Activated gamma-delta T cell (primary cell): ENCODE results near the gene DHRS2.
"Not testable (repeated sequence)": the region's sequence is repeated elsewhere in the genome, so short reads cannot be mapped to it uniquely, and the experiment has no call there.

ENCODE experiments used
- DNase-seq: peaks from one replicate; lab custom pipeline; 2025; lab: John Stamatoyannopoulos, UW

The DHRS2 gene

DNA sequence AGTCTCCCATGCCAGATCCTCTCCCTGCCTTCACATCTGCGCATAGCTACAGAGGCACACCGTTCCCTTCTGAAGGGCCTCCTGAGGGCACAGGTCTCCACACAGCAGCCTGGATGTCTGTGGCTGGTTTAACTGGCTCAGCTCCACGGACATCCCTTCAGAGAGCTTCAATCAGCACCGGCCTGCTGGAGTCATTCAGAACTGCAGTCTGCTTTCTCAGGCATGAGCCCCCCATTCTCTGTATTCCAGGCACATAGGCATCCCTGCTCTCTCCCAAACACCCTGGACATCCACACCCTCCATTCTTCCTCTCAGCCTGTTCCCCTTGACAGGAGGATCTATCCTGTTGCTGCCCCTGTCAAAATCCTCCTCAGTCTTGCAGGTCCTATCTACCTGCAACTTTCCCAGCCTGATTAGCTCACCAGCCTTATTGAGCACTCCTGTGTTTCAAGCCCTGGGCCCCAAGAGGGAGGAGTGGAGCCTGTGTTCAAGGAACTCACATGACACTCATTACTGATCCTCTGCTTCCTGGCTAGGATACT is 2.9 kb upstream of the DHRS2 start:
- DNase-seq = no peak

DNA sequence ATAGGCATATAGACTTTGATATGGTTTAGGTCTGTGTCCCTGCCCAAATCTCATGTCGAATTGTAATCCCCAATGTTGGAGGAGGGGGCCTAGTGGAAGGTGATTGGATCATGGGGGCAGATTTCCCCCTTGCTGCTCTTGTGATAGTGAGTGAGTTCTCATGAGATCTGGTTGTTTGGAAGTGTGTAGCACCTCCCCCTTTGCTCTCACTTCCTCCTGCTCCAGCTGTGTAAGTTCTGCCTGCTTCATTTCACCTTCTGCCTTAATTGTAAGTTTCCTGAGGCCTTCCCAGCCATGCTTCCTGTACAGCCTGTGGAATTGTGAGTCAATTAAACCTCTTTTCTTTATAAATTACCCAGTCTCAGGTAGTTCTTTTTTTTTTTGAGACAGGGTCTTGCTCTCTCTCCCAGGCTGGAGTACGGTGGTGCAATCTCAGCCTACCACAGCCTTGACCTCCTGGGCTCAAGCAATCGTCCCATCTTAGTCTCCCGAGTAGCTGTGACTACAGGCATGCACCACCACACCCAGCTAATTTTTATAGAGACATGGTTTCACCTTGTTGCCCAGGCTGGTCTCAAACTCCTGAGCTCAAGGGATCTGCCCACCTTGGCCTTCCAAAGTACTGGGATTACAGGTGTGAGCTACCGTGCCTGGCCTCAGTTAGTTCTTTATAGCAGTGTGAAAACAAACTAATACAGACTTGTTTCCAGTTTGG is 1.3 kb upstream of the DHRS2 start:
- not testable (repeated sequence) for DNase-seq

DNA sequence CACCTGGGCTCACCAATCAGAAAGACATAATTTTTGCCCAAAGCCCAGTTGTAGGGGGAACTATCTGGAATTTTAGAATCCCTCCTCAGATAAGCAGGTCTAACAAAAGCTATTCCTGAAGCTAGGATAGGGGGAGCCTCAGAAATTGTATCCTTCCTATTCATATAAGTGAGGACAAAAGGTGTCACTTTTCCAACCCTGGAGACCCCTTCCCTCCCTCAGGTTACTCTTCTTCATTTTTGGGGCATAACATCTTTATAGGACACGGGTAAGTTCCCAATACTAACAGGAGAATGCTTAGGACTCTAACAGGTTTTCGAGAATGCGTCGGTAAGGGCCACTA is 1.1 kb downstream of the DHRS2 start:
- not testable (repeated sequence) for DNase-seq

DNA sequence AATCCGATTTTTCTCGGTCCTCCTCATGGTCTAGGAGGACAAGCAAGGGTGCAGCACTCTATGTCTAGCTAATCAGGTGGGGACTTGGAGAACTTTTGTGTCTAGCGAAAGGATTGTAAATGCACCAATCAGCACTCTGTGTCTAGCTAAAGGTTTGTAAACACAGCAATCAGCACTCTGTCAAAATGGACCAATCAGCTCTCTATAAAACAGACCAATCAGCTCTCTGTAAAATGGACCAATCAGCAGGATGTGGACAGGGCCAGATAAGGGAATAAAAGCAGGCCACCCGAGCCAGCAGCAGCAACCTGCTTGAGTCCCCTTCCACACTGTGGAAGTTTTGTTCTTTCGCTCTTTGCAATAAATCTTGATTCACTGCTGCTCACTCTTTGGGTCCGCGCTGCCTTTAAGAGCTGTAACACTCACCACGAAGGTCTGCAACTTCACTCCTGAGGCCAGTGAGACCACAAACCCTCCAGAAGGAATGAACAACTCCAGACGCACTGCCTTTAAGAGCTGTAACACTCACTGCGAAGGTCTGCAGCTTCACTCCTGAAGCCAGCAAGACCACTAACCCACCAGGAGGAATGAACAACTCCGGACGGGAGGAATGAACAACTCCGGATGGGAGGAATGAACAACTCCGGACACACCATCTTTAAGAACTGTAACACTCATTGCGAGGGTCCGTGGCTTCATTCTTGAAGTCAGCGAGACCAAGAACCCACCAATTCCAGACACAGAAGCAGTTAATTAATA is 1.7 kb downstream of the DHRS2 start:
- not testable (repeated sequence) for DNase-seq

DNA sequence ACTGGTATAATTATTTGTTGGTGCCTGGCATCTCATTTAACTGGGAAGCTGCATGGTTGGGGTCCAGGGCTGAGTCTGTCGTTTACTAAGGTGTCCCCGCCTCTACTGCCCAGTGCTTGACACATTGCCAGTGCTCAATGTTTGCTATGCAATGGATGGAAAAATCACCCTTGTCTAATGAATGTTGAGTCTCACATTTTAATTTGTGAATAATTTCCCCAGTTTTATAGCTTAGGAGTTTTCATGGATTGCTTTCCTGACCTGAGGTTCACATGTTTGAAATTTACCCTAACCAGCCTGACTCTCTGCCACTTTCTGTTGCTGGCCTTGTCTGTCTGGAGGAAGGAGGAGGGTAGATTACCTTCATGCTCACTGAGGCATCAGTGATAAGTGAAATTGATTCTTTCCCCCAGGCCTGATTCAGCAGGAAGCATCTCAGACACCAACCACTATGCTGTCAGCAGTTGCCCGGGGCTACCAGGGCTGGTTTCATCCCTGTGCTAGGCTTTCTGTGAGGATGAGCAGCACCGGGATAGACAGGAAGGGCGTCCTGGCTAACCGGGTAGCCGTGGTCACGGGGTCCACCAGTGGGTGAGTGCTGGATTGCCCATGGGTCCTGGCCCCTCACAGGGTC is 2.4 kb downstream of the DHRS2 start:
- DNase-seq = no peak

DNA sequence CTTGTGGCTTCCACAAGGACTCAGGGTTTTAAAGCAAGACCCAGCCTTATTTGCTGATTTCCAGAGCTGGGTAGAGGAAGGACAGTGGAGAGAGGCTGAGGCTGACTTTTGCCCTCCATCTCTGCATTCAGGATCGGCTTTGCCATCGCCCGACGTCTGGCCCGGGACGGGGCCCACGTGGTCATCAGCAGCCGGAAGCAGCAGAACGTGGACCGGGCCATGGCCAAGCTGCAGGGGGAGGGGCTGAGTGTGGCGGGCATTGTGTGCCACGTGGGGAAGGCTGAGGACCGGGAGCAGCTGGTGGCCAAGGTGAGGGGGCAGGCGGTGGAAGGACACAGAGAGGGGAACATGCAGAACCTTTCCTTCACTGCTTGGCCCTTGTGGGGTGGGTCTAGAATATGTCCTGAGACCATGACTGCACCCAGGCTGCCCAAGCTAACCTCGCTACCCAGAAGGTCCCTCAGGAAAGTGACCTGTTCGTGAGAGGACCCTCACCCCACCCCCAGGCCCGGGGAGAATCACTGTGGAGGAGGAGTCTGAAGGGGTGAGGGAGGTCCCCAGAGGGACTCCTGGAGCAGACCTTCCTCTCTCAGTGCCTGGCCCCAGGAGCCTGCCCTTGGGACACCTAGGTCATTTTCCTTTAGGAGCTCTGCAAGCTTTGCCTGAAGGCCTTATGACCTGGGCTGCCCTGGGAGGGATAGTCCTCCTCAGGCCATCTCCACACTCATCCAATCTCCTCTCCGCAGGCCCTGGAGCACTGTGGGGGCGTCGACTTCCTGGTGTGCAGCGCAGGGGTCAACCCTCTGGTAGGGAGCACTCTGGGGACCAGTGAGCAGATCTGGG is 3.1 kb downstream of the DHRS2 start:
- DNase-seq = no peak

DNA sequence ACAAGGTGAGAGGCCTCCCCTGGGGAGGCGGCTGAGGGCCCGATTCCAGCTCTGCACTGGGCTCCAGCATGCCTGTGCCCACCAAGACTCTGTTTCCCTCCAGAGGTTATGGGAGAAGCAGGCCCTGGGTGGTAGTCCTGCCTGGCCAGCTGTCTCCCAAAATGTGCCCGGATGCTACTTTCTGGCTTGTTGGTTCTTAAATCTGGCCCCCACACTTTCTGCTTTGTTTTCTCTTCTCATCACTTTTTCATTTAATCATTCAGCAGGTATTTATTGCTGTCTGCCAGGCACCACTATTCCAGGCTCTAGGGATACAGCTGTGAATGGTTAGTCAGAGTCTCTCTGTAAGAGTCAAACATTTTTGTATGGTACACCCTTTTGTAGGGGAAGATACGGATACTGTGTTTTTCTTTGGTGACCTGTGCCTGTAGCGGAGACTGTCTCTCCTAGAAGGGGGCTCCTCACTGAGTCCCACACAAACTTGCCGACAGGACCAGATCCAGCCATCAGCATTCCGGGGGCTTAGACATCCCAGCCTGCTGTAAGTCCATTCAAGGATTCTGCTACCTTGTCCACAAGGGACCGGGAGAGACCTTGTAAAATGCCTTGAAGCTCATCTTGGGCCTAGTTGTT is 3.8 kb downstream of the DHRS2 start:
- no peak for DNase-seq

DNA sequence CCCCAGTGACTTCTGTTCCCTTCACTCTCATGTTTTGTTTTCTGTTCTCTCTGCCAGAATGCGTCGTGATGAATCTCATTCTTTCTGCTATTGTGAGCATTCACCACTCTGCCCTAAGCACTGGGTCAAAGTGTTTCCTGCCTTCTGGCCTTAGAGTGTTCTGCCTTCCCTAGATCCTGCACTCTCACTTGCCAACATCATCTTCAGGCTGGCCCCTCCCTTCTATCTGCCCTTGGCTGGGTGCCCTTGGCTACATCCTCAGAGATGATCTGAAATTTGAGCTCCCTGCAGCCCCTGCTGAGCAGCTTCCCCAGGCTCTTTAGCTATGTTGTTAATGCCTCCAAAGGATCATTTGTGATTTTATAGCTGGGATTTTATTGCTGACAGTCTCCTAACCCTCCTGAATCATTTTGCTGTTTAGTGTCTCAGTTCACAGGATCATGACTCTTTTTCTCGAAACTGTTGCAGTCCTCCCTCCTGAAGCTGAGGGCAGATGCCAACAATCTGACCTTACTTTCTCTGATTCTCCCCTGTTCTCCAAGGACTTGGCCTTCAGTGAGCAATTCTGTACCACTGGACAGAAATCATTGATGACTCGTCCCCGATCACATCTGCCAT is 4.5 kb downstream of the DHRS2 start:
- DNase-seq = no peak

DNA sequence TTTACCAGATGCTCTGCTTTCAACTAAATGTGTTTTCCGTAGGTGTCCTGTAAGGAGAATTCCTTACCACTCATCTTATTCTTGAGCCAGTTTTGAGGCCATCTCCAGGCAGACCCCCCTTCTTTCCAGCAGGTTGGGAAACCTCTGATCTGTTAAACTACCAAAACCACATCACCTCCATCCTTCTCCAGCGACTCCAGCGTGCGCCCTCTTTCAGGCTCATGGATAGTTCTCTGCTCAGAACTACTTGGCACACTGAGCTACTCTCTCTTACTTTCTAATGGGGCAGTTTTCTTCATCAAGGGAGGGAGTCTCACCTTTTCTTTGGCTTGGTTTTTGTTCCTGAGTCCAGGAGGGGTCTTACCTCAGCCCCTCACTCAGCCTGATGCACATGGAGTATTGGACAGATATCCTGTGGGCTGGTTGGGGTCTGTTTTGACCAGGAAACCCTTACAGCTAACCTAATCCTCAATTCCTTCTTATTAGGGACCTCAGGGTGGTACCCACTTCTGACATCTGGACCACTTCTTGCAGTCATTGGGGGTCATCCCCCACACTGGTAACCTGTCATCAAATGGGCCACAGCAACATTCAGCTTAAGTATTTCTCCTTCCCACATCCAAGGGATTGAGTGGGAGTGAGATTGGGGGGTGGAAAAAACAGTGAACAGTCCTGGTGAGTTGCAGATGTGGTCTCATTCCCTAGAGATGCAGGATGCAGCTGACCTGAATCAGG is 5.2 kb downstream of the DHRS2 start:
- DNase-seq = no peak

DNA sequence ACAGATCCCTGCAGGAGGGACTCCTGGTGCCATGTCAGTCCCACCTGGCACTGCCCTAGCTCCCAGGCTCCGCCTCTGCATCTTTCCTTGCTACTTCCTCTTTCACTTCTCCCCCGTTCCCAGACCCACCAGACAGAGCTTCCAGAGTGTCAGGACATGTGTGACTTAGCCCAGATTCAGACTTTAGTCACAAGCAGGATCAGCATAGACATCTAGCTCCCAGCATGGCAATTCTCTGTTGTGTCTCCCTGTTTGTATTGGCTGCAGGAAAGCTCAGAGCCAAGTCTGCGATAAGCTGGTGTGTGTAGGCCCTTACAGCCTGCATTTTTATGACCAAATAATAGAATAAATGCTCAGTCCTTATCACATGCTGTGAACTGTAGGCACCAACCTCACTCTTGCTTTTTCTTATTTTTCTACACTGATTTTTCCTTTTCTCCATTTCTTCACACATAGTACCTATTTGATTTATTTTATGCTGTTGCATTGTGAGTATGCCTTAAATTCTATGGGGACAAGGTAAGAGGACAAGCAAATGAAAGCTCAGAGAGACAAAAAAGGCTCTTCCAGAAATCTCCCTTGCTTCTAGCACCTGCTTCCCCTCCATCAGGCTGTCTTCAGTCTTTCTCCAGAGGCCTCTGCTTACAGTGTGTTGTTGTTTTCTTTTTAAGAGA is 5.9 kb downstream of the DHRS2 start:
- DNase-seq = no peak

DNA sequence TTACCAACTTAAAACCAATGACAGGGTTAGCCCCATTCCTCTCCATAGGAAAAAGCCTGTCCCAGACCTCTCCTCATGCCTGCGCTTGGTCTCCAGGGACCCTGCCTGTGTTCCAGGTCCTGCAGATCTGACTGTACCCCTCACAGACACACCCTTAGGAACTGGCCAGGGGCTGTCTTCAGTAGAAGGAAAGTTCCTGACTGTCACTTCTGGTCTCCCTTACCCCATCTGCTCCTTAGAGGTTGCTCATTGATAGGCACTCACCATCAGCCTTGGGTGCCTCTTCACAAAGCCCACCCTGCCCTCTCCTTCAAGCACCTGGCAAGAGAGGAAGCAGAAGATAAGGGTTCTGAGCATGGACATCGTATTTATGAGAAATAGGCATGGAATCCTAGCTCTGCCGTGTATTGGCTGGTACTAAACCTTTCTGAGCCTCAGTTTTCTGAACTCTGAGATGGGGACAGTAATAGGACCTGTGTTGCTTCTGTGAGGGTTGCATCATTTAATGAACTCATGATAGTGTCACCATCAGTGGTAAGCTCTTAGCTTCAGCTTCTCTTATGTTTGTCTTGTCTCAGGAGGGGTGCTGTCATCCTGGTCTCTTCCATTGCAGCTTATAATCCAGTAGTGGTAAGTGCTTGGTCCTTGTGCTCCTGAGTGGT is 7.5 kb downstream of the DHRS2 start:
- DNase-seq = no peak

DNA sequence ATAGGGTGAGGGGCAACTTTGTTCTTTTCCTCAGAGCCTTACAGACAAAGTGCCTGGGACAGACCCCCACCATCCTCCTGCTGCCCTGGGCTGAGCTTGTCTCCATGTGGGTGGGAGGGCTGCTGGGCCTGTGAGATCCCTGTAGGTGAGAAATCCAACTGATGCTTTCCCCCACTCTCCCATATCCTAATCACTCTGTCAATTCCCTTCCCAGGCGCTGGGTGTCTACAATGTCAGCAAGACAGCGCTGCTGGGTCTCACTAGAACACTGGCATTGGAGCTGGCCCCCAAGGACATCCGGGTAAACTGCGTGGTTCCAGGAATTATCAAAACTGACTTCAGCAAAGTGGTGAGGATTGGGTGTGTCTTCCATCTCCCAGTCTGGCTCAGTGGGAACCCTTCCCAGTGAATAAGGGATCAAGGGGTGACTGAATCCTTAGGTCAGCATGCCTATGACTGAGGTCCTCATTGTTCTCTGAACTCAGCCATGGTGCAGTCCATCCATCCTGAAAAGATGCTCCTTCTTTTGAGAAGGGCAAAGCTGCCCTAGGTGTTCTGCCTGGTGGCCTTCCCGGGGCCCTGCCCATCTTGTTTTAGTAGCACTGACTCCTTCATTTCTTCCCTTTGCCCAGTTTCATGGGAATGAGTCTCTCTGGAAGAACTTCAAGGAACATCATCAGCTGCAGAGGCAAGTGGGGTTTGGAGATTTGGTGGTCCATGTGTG is 8.2 kb downstream of the DHRS2 start:
- no peak for DNase-seq

DNA sequence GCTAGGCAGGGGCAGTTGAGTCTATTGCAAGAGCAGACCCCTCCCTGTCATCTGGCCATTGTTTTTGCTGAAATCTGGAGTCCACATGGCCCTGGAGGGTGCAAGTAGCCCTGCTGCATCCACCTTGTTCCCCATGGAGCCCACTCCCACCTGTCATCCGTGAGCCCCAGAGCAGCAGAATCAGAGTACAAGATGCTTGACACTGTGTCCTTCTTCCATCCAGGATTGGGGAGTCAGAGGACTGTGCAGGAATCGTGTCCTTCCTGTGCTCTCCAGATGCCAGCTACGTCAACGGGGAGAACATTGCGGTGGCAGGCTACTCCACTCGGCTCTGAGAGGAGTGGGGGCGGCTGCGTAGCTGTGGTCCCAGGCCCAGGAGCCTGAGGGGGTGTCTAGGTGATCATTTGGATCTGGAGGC is 8.8 kb downstream of the DHRS2 start:
- DNase-seq = no peak

DNA sequence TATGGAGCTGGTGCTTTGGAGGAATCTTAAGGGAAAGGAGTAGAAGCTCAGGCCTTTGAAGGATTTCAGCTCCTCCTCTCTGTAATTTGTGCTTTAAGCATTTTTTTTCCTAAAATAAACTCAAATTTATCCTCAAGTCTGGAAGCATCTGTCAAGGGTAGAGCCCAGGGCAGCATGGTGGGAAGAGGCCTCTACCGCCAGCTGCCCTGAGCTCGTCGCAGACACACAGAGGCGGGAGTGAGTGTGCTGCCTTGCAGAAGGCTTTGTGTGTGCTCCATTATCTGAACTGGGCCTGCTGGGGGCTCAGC is 9.3 kb downstream of the DHRS2 start:
- DNase-seq = no peak

DNA sequence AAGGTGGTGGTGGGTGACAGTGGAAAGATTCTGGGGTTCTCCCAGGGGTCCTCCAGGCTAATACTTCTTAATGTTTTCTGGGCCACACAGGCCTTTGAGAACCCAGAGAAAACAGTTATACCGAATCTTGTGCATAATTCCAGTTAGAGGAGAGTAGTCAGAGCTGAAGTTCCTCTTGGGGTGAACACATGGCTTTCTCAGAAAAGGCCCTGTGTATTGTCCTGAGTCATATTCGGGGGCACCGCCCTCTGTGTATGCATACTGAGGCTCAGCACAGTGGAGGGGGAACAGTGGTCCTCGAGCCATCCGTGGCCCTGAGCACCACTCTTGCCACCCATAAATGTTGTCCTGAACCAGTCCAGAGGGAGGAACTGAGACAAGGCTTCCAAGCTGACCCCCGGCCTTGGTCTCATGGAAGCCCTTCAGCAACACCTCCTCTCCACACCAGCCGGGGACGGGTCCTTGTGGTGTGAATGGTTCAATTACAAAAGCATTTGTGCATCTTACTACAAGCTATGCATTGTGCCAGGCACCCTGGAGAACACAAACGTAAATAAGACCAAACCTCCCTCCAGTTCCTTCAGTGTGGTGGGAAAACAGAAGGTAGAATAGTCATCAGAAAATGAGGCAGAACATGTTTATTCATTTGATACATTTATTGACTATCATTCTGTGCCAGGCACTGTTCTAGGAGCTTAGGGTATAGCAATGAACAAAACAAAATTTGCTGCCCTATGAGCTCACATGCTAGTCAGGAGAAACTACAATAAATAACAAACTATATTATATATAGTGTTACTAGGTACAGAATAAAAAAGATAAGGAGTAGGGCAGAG is 9.9 kb downstream of the DHRS2 start:
- DNase-seq = no peak

DNA sequence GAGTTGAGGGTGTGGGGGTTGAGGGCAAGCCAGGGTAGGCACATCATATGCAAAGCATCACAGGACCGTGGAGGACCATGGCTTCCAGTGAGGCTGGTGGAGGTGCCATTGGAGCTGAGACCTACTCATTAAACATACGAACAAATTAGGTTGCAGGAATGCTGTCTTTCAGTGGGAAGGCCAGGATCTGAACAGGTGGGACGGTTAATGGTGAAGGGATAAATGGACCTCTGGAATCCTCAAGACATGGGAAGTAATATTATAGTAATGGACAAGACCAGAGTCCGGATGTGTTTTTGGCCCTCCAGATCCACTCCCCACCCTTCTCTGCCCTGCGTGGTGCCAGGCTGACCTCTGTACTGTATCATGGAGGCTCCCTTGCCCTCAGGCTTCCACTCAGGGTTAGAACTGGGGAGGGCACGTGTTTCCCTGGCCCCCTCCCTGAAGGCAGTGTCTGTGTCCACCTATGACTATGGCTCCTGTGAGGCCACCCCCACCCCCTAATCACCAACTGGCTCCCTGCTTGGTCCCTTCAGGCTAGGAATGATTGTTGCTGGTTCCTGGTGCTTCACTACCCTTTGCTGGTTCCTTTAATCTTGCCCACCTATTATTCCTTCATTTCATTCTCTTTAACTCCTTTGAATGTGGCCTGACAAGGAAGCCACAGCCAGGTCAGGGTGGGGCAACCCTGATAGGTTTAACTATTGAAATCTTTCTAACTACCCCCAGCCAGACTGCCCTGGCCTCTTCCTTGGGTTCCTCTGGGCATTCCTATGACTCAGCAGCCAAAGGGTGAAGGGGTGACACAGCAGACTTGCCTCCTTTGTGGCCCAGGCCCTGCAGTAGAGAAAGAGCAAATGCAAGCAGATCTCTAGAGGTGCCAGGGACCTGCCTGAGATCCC is 10.7 kb downstream of the DHRS2 start:
- no peak for DNase-seq

DNA sequence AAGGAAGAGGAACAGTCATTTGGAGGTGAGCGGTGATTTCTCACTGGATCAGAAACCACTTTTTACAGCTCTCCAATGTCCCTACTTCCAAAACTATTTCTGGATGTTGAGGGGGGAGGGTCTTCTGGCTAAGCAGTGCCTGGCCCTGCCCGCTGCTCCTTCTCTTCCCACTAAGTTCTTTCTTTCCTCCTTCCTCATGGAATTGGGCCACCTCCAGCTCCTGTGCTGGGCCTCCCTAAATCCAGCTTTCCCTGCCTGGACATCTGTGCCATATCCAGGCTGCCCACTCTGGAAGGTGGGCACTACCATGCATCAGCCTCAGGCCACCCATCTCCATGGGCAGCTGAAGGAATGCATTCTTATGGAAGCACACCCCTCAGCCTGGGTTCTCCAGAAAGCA is 11.5 kb downstream of the DHRS2 start:
- no peak for DNase-seq
